ENCODE results near the gene MYO5C.

DNA sequence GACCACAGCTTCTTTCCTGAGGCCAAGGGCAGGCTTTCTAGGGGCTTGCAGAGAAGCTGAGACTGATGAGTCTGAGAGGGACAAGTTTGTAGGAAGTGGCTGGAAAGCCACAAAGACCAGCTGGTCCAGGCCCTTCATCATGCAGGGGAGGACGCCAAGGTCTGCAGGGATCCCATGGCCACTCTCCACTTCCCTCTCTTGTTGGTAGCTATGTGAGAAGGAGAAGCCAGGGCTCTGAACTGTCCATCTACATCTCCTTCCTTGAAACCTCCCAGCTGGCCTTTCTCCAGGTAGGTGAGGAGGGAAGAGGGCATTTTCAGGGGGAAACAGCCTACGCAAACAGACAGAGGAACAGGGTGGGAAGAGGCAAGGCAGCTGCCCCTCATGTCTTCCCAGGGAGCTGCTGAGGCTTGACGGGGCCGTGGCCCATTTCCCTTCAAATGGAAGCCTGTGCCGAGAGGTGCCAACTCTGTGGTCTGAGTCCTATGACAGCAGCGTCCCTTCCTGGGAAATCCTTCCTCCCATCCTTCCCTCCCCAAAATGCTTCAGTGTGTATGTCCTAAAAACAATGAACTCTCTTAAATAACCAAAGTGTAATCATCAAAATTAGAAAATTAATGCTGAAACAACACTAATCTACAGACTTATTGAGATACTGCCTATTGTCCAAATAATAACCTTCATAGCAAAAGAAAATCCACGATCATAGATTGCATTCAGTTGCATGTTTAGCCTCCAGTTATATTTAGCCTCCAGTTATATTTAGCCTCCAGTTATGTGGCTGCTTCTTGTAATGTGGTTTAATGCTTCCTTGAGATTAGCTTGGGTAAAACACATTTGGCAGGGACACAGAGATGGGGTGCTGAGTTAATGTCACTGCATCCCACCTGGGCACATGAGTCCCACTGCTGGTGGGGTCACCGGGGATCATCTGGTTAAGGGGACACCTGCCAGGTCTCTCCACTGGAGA lies 140.4 kb downstream of the MYO5C start:
- TF ChIP-seq POLR2A (IDR thresholded peaks at IDR 0.05) = no peak
- TF ChIP-seq, protein P1, sequence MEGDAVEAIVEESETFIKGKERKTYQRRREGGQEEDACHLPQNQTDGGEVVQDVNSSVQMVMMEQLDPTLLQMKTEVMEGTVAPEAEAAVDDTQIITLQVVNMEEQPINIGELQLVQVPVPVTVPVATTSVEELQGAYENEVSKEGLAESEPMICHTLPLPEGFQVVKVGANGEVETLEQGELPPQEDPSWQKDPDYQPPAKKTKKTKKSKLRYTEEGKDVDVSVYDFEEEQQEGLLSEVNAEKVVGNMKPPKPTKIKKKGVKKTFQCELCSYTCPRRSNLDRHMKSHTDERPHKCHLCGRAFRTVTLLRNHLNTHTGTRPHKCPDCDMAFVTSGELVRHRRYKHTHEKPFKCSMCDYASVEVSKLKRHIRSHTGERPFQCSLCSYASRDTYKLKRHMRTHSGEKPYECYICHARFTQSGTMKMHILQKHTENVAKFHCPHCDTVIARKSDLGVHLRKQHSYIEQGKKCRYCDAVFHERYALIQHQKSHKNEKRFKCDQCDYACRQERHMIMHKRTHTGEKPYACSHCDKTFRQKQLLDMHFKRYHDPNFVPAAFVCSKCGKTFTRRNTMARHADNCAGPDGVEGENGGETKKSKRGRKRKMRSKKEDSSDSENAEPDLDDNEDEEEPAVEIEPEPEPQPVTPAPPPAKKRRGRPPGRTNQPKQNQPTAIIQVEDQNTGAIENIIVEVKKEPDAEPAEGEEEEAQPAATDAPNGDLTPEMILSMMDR (IDR thresholded peaks at IDR 0.05) = no peak

All from transverse colon (tissue), 3 donors.